ENCODE measurements around the gene ENC1. TPM values are rescaled to one million over a fixed set of nuclear protein-coding genes. Genes with fewer than 3 reads are reported as not detected.

The ENC1 gene
- total RNA-seq, 4 donors from 2014 or later, result 3.8 to 6.4 (median 3.9) TPM

GRCh38 chr5:74612045-74612444, 28.5 kb downstream of the ENC1 start:
- Histone ChIP-seq H3K27ac (no peak overlapping the region), H3K9me3 (no peaks in the 10 kb centered on the region), H3K36me3 (no peaks in the 10 kb centered on the region), H3K4me1 (no peaks in the 10 kb centered on the region), H3K4me3 (no peak overlapping the region), H3K27me3 (no peaks in the 10 kb centered on the region)
- TF ChIP-seq CTCF (IDR thresholded peaks at IDR 0.05), result no peak
- TF ChIP-seq POLR2A (IDR thresholded peaks at IDR 0.05), result no peak
- no peak for DNase-seq
- intact Hi-C loops (cut with DNase I), result no loop called here
- 82 to 83% methylated on average over 3 of the region's 3 CpGs for WGBS, 2 donors

GRCh38 chr5:74608736-74609601, 31.6 kb downstream of the ENC1 start:
- Histone ChIP-seq H3K4me1 (no peaks in the 10 kb centered on the region), H3K9me3 (no peaks in the 10 kb centered on the region), H3K27me3 (no peaks in the 10 kb centered on the region), H3K36me3 (no peaks in the 10 kb centered on the region), H3K4me3 (no peak overlapping the region), H3K27ac (no peak overlapping the region)
- 74 to 78% methylated on average over 3 to 5 of the region's 5 CpGs for WGBS, 2 donors
- TF ChIP-seq CTCF (IDR thresholded peaks at IDR 0.05), result no peak
- no peak for TF ChIP-seq POLR2A (IDR thresholded peaks at IDR 0.05)
- intact Hi-C loops (cut with DNase I), result no loop called here
- DNase-seq, result no peak

GRCh38 chr5:74605759-74606158, 34.8 kb downstream of the ENC1 start:
- H3K27me3 ChIP-seq, result no peaks in the 10 kb centered on the region
- H3K9me3 ChIP-seq, result no peaks in the 10 kb centered on the region
- H3K36me3 ChIP-seq, result no peaks in the 10 kb centered on the region
- no peak for DNase-seq
- H3K4me1 ChIP-seq, result no peaks in the 10 kb centered on the region
- no peak overlapping the region for H3K27ac ChIP-seq
- 77 to 92% methylated on average over 4 of the region's 4 CpGs for WGBS, 2 donors
- TF ChIP-seq CTCF (IDR thresholded peaks at IDR 0.05) (no peak), POLR2A (IDR thresholded peaks at IDR 0.05) (no peak)
- H3K4me3 ChIP-seq, result no peak overlapping the region
- intact Hi-C loops (cut with DNase I), result no loop called here

- no peaks in the 10 kb centered on the region for H3K4me1 ChIP-seq
- intact Hi-C loops (cut with DNase I), result no loop called here
- WGBS, 2 donors, result 60 to 74% methylated on average over 1 of the region's 1 CpG
- H3K9me3 ChIP-seq, result no peaks in the 10 kb centered on the region
- TF ChIP-seq POLR2A (IDR thresholded peaks at IDR 0.05) (no peak), CTCF (IDR thresholded peaks at IDR 0.05) (no peak)
- DNase-seq, result no peak
- H3K27me3 ChIP-seq, result no peaks in the 10 kb centered on the region
- no peak overlapping the region for H3K4me3 ChIP-seq
- no peaks in the 10 kb centered on the region for H3K36me3 ChIP-seq
- H3K27ac ChIP-seq, result no peak overlapping the region
Measured at GRCh38 chr5:74603376-74603775, 37.2 kb downstream of the ENC1 start.

GRCh38 chr5:74599148-74599547, 41.4 kb downstream of the ENC1 start:
- TF ChIP-seq POLR2A (IDR thresholded peaks at IDR 0.05), result no peak
- no peak for TF ChIP-seq CTCF (IDR thresholded peaks at IDR 0.05)
- no peaks in the 10 kb centered on the region for H3K9me3 ChIP-seq
- no peaks in the 10 kb centered on the region for H3K36me3 ChIP-seq
- intact Hi-C loops (cut with DNase I), result no loop called here
- H3K4me1 ChIP-seq, result peaks cover 0 to 9% (median 0%) of the 10 kb centered on the region in 3 donors
- no peak for DNase-seq
- H3K4me3 ChIP-seq, result no peak overlapping the region
- 73 to 77% methylated on average over 2 of the region's 2 CpGs for WGBS, 2 donors
- H3K27ac ChIP-seq, result no peak overlapping the region
- H3K27me3 ChIP-seq, result no peaks in the 10 kb centered on the region

Data from esophagus squamous epithelium (tissue), 5 donors.